GM12872 (cell line): ENCODE data around the gene E2F1.

Experiments
- TF ChIP-seq, protein P1 (sequence below): IDR thresholded peaks from 3 replicates; pipeline ENCODE4 v1.5.1; 2011; ENCODE audit warnings: low read depth, mild to moderate bottlenecking, low read length, moderate library complexity; ENCODE audit not compliant: insufficient read depth

The E2F1 gene

DNA sequence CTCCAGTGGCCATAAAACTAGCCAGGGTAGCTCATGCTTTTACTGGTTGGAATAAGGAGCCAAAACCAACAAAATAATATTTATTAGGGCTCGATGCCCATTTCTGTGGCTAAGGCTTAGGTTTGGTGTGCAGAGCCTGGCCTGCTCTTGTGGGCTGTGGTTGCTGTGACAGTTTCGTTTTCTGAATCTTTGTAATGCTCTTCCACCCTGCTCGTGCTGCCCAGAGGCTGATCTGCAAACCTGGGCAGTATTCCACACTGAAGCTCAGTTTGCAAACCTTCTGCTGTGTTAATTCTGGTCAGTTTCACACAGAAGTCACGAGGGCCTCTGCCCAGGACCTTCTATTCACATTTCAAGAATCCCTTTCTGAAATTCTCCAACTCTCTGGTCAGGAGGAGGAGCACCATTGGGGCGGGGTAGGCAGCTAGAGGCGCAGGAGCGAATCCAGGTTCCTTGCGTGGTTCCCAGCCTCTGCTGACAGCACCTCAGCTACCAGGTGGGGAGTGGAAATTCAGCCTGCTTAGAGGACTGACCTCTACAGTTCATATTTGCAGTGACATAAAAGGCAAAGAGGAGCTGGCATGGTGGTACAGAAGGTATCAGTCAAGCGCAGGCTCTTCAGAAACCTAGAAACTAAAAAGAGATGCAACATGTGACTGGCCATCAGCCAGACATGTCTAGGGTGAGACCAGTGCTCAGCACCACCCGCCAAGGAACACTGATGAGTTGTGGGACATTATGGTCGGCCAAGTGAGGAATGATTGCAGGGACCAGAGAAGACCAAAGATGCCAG, 38.4 kb downstream of the E2F1 start:
- TF ChIP-seq, protein P1, sequence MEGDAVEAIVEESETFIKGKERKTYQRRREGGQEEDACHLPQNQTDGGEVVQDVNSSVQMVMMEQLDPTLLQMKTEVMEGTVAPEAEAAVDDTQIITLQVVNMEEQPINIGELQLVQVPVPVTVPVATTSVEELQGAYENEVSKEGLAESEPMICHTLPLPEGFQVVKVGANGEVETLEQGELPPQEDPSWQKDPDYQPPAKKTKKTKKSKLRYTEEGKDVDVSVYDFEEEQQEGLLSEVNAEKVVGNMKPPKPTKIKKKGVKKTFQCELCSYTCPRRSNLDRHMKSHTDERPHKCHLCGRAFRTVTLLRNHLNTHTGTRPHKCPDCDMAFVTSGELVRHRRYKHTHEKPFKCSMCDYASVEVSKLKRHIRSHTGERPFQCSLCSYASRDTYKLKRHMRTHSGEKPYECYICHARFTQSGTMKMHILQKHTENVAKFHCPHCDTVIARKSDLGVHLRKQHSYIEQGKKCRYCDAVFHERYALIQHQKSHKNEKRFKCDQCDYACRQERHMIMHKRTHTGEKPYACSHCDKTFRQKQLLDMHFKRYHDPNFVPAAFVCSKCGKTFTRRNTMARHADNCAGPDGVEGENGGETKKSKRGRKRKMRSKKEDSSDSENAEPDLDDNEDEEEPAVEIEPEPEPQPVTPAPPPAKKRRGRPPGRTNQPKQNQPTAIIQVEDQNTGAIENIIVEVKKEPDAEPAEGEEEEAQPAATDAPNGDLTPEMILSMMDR, result no peak

DNA sequence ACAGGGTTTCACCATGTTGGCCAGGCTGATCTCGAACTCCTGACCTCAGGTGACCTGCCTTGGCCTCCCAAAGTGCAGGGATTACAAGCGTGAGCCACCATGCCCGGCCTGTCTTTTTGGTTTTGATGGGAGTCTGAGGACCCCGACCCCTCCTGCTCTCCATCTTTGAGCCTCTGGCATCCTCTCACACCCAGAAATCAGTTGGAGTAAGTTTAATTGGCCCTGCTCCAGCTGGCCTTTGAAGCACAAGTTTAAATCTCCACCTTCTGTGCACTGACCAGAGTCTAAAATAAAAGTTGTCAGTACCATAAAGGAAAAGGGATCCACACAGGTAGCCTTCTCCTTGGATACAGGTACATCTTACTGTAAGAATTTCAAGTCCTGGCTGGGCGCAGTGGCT, 40.0 kb downstream of the E2F1 start:
- TF ChIP-seq, protein P1, result no peak

DNA sequence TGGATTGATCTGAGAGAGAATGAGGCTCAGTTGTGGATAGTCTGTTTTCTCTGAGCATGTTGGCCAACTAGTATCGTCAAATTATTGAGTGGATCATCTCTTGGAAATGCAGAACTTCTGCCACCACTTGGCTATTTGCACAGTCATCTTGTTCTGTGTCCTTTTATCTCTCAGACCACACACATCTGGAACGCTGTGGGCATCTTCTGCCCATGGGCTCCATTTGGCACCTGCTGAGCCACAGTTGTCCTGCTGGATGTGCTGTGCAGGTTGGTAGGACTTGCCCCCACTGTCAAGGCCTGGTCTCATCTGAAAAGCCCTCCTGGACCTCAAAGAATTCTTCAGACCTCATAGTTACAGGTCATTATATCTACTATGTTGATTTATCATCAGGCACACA, 40.8 kb downstream of the E2F1 start:
- TF ChIP-seq, protein P1, result no peak

DNA sequence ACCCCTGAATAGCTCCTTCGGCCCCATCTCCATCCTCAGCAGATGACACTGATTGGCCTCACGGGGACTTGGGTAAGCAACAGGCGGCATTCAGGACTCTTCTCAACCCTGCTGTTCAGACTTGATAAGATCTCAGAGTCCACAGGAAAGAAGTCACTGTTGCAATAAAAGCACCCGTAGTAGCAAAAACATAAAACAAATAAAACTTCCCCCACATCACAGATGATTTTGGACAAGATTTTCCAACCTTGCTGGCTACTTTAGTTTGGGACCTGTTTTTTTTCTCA, 41.2 kb downstream of the E2F1 start:
- TF ChIP-seq, protein P1, result no peak

DNA sequence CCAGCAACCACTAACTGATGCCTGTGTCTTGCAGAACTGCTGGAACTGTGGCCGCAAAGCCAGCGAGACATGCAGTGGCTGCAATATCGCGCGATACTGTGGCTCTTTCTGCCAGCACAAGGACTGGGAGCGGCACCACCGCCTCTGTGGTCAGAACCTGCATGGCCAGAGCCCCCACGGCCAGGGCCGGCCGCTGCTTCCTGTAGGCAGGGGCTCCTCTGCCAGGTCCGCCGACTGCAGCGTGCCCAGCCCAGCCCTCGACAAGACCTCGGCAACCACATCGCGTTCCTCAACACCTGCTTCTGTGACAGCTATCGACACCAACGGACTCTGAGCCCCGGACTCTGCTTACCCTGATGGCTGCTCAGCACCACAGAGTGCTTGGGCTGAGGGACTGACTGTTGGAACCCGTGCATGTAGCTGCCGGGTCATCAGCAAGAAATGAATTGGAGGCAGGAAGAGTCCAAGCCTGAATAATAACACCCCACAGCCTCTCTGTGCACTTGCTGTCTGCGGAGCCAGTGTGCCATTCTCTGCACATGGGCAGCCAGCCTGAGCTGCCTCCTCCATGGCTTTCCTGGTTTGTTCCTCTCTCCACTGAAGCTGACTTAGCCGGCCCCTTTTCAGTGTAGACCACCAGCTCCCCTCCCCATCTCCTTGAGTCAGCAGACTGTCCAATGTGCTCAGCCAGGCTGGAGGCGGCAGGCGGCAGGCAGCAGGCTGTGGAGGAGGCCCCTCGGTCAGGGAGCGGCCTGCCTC, 41.7 kb downstream of the E2F1 start:
- TF ChIP-seq, protein P1, result no peak

DNA sequence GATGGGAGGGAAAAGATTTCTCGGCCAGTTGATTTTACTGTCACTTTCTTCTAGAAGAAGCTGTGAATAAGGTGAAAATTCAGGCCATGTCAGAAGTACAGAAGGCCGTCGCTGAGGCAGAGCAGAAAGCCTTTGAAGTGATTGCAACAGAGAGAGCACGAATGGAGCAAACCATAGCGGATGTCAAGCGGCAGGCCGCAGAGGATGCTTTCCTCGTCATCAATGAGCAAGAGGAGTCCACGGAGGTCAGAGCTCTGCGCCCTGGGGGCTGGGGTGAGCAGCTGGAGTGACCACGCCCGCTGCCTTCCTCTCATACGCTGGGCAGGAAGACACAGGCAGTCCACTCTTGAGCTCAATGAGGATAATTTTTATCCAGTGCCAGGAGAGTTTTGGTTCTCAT, 45.9 kb downstream of the E2F1 start:
- TF ChIP-seq, protein P1, result no peak

DNA sequence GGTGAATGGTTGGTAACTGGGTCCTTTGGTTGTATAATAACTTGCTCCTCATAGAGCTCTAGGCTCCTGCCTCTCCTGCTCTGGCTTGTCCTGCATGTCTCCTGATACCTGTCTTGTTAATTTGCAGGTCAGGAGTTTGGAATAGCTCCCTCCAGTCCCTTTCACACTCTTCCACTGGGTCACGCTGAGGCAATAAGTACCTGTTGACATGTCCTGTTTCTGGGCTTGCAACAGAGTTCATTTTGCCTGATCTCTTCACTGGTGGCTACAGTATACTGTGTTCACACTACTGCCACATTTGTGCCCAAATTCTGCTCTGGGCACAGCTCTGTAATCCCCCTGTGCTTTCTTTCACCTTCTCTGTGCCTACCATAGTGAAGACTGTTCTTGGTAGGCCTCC, 49.4 kb downstream of the E2F1 start:
- TF ChIP-seq, protein P1, result no peak
